OCI-LY7 (cell line): Measurements from ENCODE around the gene FRMD5. TPM values are rescaled to one million over a fixed set of nuclear protein-coding genes. Genes with fewer than 3 reads are reported as not detected.

Experiments
- BruUV-seq: library from RNA; stranded (reverse); fragments of 400-500 nt; replicated peaks from 2 replicates; lab custom pipeline; 2021; lab: Mats Ljungman, UMichigan
- CTCF ChIA-PET: fragments of 300-600 bp; sonication (Branson Sonifier 250); formaldehyde crosslinking; loops from one replicate; lab custom pipeline; 2022; ENCODE audit warnings: antibody characterized with exemption; ENCODE audit not compliant: unreplicated experiment; lab: Charles Lee
- POLR2A ChIA-PET: fragments of 300-600 bp; sonication (Branson Sonifier 250); formaldehyde crosslinking; loops from one replicate; lab custom pipeline; 2022; ENCODE audit warnings: antibody characterized with exemption; lab: Charles Lee
- DNase-seq: peaks from one replicate; pipeline ENCODE4 v3.0.0-alpha.2; 2015; ENCODE audit warnings: low spot score
- H2AFZ ChIP-seq: fragments of 200-600 bp; sonication (generic), shearing (Covaris generic); 2 replicates; pipeline ENCODE4 v1.6.1; 2014; ENCODE audit warnings: mild to moderate bottlenecking, antibody characterized with exemption, low read length, moderate library complexity
- H3K27ac ChIP-seq: fragments of 200-600 bp; sonication (generic); 2 replicates; pipeline ENCODE4 v1.5.1; 2014; ENCODE audit warnings: mixed run types, low read depth, mild to moderate bottlenecking, moderate library complexity, low read length, inconsistent platforms; ENCODE audit not compliant: poor library complexity, severe bottlenecking
- H3K36me3 ChIP-seq: fragments of 200-600 bp; sonication (generic); 2 replicates; pipeline ENCODE4 v1.6.1; 2014; ENCODE audit warnings: mild to moderate bottlenecking, antibody characterized with exemption, low read length, moderate library complexity, mixed read lengths; ENCODE audit not compliant: insufficient read depth
- H3K4me1 ChIP-seq: fragments of 200-600 bp; sonication (generic); 2 replicates; pipeline ENCODE4 v1.5.1; 2014; ENCODE audit warnings: mild to moderate bottlenecking, low read length; ENCODE audit not compliant: insufficient read depth, poor library complexity, severe bottlenecking
- H3K4me2 ChIP-seq: fragments of 200-600 bp; sonication (generic); 2 replicates; pipeline ENCODE4 v1.6.1; 2014; ENCODE audit warnings: mild to moderate bottlenecking, low read length
- H3K4me3 ChIP-seq: fragments of 200-600 bp; sonication (generic); 2 replicates; pipeline ENCODE4 v1.5.1; 2014; ENCODE audit warnings: mild to moderate bottlenecking, low read depth, low read length; ENCODE audit not compliant: poor library complexity, severe bottlenecking
- H3K79me2 ChIP-seq: fragments of 200-600 bp; sonication (generic); 2 replicates; pipeline ENCODE4 v1.6.1; 2016; ENCODE audit warnings: low read depth, mild to moderate bottlenecking, low read length, moderate library complexity, mixed read lengths; ENCODE audit not compliant: insufficient read depth
- H3K9me2 ChIP-seq: fragments of 200-600 bp; sonication (generic); 2 replicates; pipeline ENCODE4 v1.6.1; 2016; ENCODE audit warnings: mild to moderate bottlenecking, low read length, mixed read lengths; ENCODE audit not compliant: insufficient read depth
- H3K9me3 ChIP-seq: fragments of 200-600 bp; sonication (generic); 2 replicates; pipeline ENCODE4 v1.6.1; 2014; ENCODE audit warnings: mild to moderate bottlenecking, mixed run types, low read length, mixed read lengths
- H4K20me1 ChIP-seq: fragments of 200-600 bp; sonication (generic); 2 replicates; pipeline ENCODE4 v1.6.1; 2014; ENCODE audit warnings: mild to moderate bottlenecking, antibody characterized with exemption, low read length, moderate library complexity, mixed read lengths; ENCODE audit not compliant: insufficient read depth
- EZH2phosphoT487 ChIP-seq: fragments of 200-600 bp; sonication (generic); IDR thresholded peaks from 2 replicates; pipeline ENCODE4 v1.6.1; 2018; ENCODE audit warnings: low read depth, borderline replicate concordance, mild to moderate bottlenecking, mixed run types, antibody characterized with exemption, low read length, moderate library complexity, mixed read lengths
- intact Hi-C: fragments of 100-400 bp; cut with micrococcal nuclease; formaldehyde crosslinking; loops from one replicate; pipeline ENCODE4 v1.10.0; 2022; ENCODE audit not compliant: unreplicated experiment
- total RNA-seq, 2 experiments: library from RNA; depleted of rRNA in 1 of 2; stranded (reverse); fragments of >200 nt in 1 of 2; shearing (Covaris generic) in 1 of 2; gene quantifications; 2 replicates each; pipeline ENCODE4 v1.2.3, GENCODE V29; 2014 to 2022
- TF ChIP-seq, protein P1 (sequence below): fragments of 200-600 bp; sonication (generic); conservative IDR thresholded peaks from 2 replicates; pipeline ENCODE4 v1.5.1; 2014; ENCODE audit warnings: mild to moderate bottlenecking, antibody characterized with exemption, low read length, moderate library complexity, mixed read lengths

FRMD5 gene
- total RNA-seq, 2 experiments from 2014 or later, result not detected

DNA sequence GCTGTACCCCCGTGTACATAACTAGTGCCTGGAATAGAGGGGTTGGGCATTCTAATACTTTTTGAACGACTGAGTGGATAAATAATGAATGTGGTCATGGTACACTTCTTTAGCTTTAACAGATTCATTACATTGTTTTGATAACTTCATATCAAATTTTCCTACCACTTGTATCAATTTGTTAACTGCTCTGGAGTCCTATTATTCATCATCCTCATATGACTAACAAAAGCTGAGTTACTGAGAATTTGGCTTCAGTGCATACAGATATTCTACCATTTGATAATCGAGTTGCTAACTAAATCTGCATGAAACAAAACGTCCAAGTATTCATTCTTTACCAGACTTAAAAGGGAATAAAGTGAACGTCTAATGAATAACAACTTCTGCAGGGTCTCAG, 31.7 kb downstream of the FRMD5 start:
- no peaks in the 10 kb centered on the region for H3K9me2 ChIP-seq
- no peaks in the 10 kb centered on the region for H3K4me1 ChIP-seq
- no peak for TF ChIP-seq EZH2phosphoT487
- TF ChIP-seq, protein P1, sequence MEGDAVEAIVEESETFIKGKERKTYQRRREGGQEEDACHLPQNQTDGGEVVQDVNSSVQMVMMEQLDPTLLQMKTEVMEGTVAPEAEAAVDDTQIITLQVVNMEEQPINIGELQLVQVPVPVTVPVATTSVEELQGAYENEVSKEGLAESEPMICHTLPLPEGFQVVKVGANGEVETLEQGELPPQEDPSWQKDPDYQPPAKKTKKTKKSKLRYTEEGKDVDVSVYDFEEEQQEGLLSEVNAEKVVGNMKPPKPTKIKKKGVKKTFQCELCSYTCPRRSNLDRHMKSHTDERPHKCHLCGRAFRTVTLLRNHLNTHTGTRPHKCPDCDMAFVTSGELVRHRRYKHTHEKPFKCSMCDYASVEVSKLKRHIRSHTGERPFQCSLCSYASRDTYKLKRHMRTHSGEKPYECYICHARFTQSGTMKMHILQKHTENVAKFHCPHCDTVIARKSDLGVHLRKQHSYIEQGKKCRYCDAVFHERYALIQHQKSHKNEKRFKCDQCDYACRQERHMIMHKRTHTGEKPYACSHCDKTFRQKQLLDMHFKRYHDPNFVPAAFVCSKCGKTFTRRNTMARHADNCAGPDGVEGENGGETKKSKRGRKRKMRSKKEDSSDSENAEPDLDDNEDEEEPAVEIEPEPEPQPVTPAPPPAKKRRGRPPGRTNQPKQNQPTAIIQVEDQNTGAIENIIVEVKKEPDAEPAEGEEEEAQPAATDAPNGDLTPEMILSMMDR, result no peak
- BruUV-seq, result no TSS peak
- H3K79me2 ChIP-seq, result no peaks in the 10 kb centered on the region
- ChIA-PET CTCF (no interaction called here), POLR2A (interaction anchor here (0.6 to 0.7 kb wide), 3 partner anchors 205 to 1846 kb away, joined by 3 to 5 read pairs (median 3); no protein-coding TSS in a partner anchor)
- no peak overlapping the region for H3K4me2 ChIP-seq
- no peak for DNase-seq
- H2AFZ ChIP-seq, result no peak overlapping the region
- no peak overlapping the region for H3K4me3 ChIP-seq
- H3K9me3 ChIP-seq, result no peaks in the 10 kb centered on the region
- no peak overlapping the region for H3K27ac ChIP-seq
- H3K36me3 ChIP-seq, result no peaks in the 10 kb centered on the region
- intact Hi-C loops, result no loop called here
- no peaks in the 10 kb centered on the region for H4K20me1 ChIP-seq

DNA sequence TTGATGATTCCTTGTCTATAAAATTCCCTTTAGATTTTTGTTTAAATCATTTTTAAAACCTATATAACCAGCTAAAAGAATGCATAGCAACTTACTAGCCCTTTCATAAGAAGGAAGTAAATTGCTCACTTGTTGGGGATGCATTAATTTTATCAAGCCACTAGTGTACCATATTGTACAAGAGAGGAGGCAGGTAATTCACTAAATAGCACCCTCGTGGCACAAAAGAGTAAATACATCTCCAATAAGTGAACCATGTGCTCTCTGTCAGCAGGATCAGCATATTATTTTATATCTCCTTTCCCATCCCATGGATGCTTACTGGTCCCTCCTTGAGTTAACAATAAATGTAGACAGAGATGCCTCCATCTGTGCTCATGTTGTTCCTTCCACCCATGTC, 34.3 kb downstream of the FRMD5 start:
- H3K4me3 ChIP-seq, result no peak overlapping the region
- BruUV-seq, result no TSS peak
- TF ChIP-seq, protein P1, result 0 out of 2 replicates have a peak, but pooled peaks have one; percentile 15
- no peak for TF ChIP-seq EZH2phosphoT487
- H3K4me2 ChIP-seq, result no peak overlapping the region
- H3K9me3 ChIP-seq, result no peaks in the 10 kb centered on the region
- H3K4me1 ChIP-seq, result no peaks in the 10 kb centered on the region
- no peaks in the 10 kb centered on the region for H4K20me1 ChIP-seq
- H3K36me3 ChIP-seq, result no peaks in the 10 kb centered on the region
- CTCF ChIA-PET, result no interaction called here
- POLR2A ChIA-PET, result interaction anchor here (0.8 kb wide), 1 partner anchor 9 kb away, joined by 3 read pairs; no protein-coding TSS in a partner anchor
- DNase-seq, result no peak
- H3K79me2 ChIP-seq, result no peaks in the 10 kb centered on the region
- H2AFZ ChIP-seq, result no peak overlapping the region
- intact Hi-C loops, result no loop called here
- H3K27ac ChIP-seq, result no peak overlapping the region
- no peaks in the 10 kb centered on the region for H3K9me2 ChIP-seq

DNA sequence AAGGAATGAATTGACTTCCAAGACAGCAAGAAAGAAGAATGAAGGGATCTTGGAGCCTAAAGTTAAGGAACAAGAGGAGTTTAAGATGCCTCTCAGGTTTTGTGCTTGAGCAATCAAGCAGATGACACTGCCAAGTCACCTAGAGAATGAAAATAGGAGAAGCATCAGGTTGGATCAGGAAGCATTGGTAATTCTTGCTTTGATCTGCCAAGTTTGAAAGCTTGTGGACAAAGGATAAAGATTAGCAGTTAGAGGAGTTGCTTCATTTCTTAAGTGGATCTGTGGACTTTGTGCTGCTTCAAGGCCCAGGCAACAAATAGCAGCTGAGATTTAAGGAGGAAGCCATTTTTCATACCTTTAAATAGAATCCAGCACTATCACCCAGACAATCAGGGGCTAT, 35.6 kb downstream of the FRMD5 start:
- Histone ChIP-seq H3K4me2 (no peak overlapping the region), H3K4me1 (no peaks in the 10 kb centered on the region), H4K20me1 (no peaks in the 10 kb centered on the region), H3K79me2 (no peaks in the 10 kb centered on the region), H3K4me3 (no peak overlapping the region), H3K9me2 (no peaks in the 10 kb centered on the region), H3K36me3 (no peaks in the 10 kb centered on the region), H3K27ac (no peak overlapping the region), H3K9me3 (no peaks in the 10 kb centered on the region), H2AFZ (no peak overlapping the region)
- intact Hi-C loops, result no loop called here
- BruUV-seq, result no TSS peak
- CTCF ChIA-PET, result no interaction called here
- POLR2A ChIA-PET, result no interaction called here
- TF ChIP-seq, protein P1, result no peak
- TF ChIP-seq EZH2phosphoT487, result no peak
- no peak for DNase-seq
